A673 (cell line): Measurements from ENCODE around the gene GGN.

ENCODE experiments used
- CTCF ChIP-seq: fragments of 300-800, 200-600 bp; sonication (generic); conservative IDR thresholded peaks from 2 replicates; pipeline ENCODE4 v1.5.1; 2017; ENCODE audit warnings: low read depth, mild to moderate bottlenecking, antibody characterized with exemption, low read length, moderate library complexity, mixed read lengths
- EZH2 ChIP-seq: fragments of 200-600 bp; sonication (generic); IDR thresholded peaks from 2 replicates; pipeline ENCODE4 v1.6.1; 2017; ENCODE audit warnings: borderline replicate concordance, low read depth, mild to moderate bottlenecking, mixed read lengths, antibody characterized with exemption, low read length; ENCODE audit not compliant: poor library complexity, severe bottlenecking

GRCh38 chr19:38386300-38386970 is 1.4 kb downstream of the GGN start:
- TF ChIP-seq EZH2 (no peak), CTCF (no peak)
